Measurements from ENCODE around the gene SLFN14. TPM values are rescaled to one million over a fixed set of nuclear protein-coding genes. Genes with fewer than 3 reads are reported as not detected.
"Not testable (repeated sequence)": the region's sequence is repeated elsewhere in the genome, so short reads cannot be mapped to it uniquely, and the experiment has no call there.

Gene SLFN14
- total RNA-seq, 4 donors from 2014 or later = 0.29 TPM; not detected in 3

DNA sequence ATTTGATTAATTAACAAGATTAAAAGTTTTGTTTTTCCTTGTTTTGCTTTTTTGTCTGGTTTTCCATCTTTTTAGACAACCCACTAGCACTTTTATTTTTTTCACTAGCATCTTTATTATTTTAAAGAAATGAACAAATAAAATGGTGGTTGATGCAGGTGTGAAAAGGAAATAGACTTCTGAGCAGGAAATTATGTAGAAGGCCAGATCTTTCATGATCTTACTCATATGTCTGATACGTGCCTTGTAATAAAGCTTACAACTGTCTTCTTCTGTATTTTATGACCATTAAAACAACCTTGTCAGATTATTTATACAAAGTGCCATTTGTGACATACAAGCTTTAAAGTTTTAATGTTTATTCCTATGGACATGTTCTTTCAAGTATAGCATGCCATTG, 29.5 kb downstream of the SLFN14 start:
- H3K27me3 ChIP-seq = no peaks in the 10 kb centered on the region
- no peak overlapping the region for H3K27ac ChIP-seq
- 74 to 88% methylated on average over 1 of the region's 1 CpG for WGBS, 2 donors
- no peak for DNase-seq
- TF ChIP-seq, protein P1, sequence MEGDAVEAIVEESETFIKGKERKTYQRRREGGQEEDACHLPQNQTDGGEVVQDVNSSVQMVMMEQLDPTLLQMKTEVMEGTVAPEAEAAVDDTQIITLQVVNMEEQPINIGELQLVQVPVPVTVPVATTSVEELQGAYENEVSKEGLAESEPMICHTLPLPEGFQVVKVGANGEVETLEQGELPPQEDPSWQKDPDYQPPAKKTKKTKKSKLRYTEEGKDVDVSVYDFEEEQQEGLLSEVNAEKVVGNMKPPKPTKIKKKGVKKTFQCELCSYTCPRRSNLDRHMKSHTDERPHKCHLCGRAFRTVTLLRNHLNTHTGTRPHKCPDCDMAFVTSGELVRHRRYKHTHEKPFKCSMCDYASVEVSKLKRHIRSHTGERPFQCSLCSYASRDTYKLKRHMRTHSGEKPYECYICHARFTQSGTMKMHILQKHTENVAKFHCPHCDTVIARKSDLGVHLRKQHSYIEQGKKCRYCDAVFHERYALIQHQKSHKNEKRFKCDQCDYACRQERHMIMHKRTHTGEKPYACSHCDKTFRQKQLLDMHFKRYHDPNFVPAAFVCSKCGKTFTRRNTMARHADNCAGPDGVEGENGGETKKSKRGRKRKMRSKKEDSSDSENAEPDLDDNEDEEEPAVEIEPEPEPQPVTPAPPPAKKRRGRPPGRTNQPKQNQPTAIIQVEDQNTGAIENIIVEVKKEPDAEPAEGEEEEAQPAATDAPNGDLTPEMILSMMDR (IDR thresholded peaks at IDR 0.05) = no peak
- TF ChIP-seq POLR2A (IDR thresholded peaks at IDR 0.05) = no peak
- H3K4me3 ChIP-seq (replicated peaks in 1 of 3) = no peak overlapping the region
- no peaks in the 10 kb centered on the region for H3K4me1 ChIP-seq
- no peaks in the 10 kb centered on the region for H3K36me3 ChIP-seq
- H3K9me3 ChIP-seq = no peaks in the 10 kb centered on the region
- intact Hi-C loops (cut with DNase I) = loop anchor here (10.0 kb wide), 1 partner anchor 356 kb away; no protein-coding TSS in a partner anchor

DNA sequence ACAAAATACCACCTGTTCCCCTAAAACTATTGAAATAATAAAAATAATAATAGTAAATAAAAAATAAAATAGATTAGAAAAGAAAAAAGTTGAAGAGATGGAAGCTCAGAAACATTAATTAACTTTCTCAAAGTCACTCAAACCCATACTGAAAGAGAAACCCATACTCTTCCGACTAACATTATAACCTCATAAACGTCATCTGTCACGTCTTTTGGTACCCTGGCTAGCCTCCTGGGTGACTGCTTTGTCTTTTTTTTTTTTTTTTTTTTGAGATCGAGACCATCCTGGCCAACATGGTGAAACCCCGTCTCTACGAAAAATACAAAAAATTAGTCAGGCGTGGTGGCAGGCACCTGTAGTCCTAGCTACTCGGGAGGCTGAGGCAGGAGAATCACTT, 30.8 kb downstream of the SLFN14 start:
- DNase-seq = no peak
- intact Hi-C loops (cut with DNase I) = loop anchor here (10.0 kb wide), 1 partner anchor 355 kb away; no protein-coding TSS in a partner anchor
- WGBS, 2 donors = 83 to 89% methylated on average over 8 of the region's 8 CpGs
- H3K4me1 ChIP-seq = no peaks in the 10 kb centered on the region
- no peak overlapping the region for H3K4me3 ChIP-seq (replicated peaks in 1 of 3)
- H3K27me3 ChIP-seq = no peaks in the 10 kb centered on the region
- no peak for TF ChIP-seq POLR2A (IDR thresholded peaks at IDR 0.05)
- TF ChIP-seq, protein P1 (IDR thresholded peaks at IDR 0.05) = no peak
- H3K36me3 ChIP-seq = no peaks in the 10 kb centered on the region
- H3K9me3 ChIP-seq = no peaks in the 10 kb centered on the region
- no peak overlapping the region for H3K27ac ChIP-seq

DNA sequence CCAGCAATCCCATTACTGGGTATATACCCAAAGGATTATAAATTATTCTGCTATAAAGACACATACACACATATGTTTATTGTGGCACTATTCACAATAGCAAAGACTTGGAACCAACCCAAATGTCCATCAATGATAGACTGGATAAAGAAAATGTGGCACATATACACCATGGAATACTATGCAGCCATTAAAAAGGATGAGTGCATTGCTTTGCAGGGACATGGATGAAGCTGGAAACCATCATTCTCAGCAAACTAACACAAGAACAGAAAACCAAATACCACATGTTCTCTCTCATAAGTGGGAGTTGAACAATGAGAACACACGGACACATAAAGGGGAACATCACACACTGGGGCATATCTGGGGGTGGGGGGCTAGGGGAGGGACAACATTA, 31.3 kb downstream of the SLFN14 start:
- WGBS, 2 donors = 93 to 100% methylated on average over 1 of the region's 1 CpG
- H3K27me3 ChIP-seq; H3K4me1 ChIP-seq; H3K27ac ChIP-seq; H3K36me3 ChIP-seq; DNase-seq; H3K4me3 ChIP-seq (replicated peaks in 1 of 3); H3K9me3 ChIP-seq; intact Hi-C loops (cut with DNase I): not testable (repeated sequence)

DNA sequence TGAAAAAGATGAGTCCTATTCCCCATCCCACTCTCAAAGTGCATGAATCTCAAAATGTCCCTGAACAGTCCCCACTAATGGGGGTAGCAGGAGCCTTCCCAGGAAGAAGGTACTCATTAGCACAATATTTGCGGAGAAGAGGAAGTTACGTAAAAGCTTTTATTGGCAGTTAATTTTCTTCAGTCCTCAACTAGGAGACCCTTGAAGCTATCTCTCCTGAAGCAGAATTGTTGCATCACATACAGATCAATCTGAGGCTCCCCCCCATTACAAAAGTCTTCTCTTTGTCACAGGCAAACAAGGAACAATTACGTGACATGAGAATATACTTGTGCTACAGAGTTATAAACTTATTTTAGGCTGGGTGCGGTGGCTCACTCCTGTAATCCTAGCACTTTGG, 37.3 kb downstream of the SLFN14 start:
- Histone ChIP-seq H3K4me1 (no peaks in the 10 kb centered on the region), H3K36me3 (no peaks in the 10 kb centered on the region), H3K4me3 (replicated peaks in 1 of 3) (no peak overlapping the region), H3K9me3 (no peaks in the 10 kb centered on the region), H3K27me3 (no peaks in the 10 kb centered on the region), H3K27ac (no peak overlapping the region)
- intact Hi-C loops (cut with DNase I) = no loop called here
- WGBS, 2 donors = 84 to 93% methylated on average over 4 of the region's 4 CpGs
- no peak for TF ChIP-seq POLR2A (IDR thresholded peaks at IDR 0.05)
- TF ChIP-seq, protein P1 (IDR thresholded peaks at IDR 0.05) = no peak
- no peak for DNase-seq

DNA sequence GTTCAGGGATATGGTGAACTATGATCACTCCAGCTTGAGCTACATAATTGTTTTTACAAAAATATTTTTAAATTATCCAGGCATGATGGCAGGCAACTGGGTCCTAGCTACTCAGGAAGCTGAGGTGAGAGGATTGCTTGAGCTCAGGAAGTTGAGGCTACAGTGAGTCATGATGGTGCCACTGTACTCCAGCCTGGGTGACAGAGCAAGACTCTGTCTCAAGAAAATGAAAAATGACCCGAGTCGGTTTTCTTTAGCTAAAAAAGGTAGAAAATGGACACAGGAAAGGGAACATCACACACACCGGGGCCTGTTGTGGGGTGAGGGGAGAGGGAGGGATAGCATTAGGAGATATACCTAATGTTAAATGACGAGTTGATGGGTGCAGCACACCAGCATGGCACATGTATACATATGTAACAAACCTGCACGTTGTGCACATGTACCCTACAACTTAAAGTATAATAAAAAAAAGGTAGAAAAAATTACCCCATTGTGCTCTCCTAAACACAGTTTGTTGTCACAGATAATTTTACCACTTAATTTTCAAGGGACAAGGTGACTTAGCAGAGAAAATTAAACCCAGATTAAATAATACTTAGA, 38.9 kb downstream of the SLFN14 start:
- H3K4me3 ChIP-seq (replicated peaks in 1 of 3); H3K9me3 ChIP-seq; H3K4me1 ChIP-seq; H3K27ac ChIP-seq; H3K36me3 ChIP-seq; intact Hi-C loops (cut with DNase I); DNase-seq; H3K27me3 ChIP-seq: not testable (repeated sequence)
- 67 to 77% methylated on average over 5 of the region's 5 CpGs for WGBS, 2 donors

DNA sequence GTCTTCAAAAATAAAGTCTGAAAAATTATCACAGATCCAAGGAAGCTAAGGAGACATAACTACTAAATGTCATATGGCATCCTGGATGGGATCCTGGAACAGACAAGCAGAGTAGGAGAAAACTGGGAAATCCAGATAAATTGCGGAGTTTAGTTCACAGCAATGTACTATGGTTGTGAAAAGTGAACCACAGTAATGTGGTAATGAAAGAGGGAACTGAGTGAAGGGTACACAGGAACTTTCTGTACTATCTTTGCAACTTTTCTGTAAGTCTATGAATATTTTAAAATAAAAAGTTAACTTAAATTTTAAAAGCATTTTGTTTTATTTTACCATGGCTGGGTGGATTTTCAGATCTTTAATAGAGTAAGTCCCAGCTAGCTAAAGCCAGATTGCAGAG, 39.5 kb downstream of the SLFN14 start:
- Histone ChIP-seq H3K27ac (no peak overlapping the region), H3K4me1 (no peaks in the 10 kb centered on the region), H3K27me3 (peaks cover 3% of the 10 kb centered on the region), H3K9me3 (no peaks in the 10 kb centered on the region), H3K4me3 (replicated peaks in 1 of 3) (no peak overlapping the region), H3K36me3 (no peaks in the 10 kb centered on the region)
- WGBS, 2 donors = 86 to 95% methylated on average over 1 of the region's 1 CpG
- DNase-seq = no peak
- TF ChIP-seq POLR2A (IDR thresholded peaks at IDR 0.05) = no peak
- intact Hi-C loops (cut with DNase I) = no loop called here

All from thyroid gland (tissue), 4 donors.